H9 (cell line): Measurements from ENCODE around the gene KISS1. TPM values are rescaled to one million over a fixed set of nuclear protein-coding genes. Genes with fewer than 3 reads are reported as not detected.

Experiments used
- DNase-seq: peaks from one replicate; pipeline ENCODE4 v3.0.0-alpha.2; 2017
- H2AFZ ChIP-seq: one replicate; pipeline ENCODE4 v1.6.1; 2013; ENCODE audit warnings: mild to moderate bottlenecking, low read length, control low read depth, moderate library complexity
- H2AK5ac ChIP-seq: 2 replicates; pipeline ENCODE4 v1.6.1; 2013; ENCODE audit warnings: low read length, control low read depth, mixed read lengths; ENCODE audit not compliant: insufficient read length
- H2BK120ac ChIP-seq: one replicate; pipeline ENCODE4 v1.6.1; 2013; ENCODE audit warnings: low read depth, mild to moderate bottlenecking, low read length, control low read depth, inconsistent platforms; ENCODE audit not compliant: poor library complexity, severe bottlenecking
- H2BK12ac ChIP-seq: 2 replicates; pipeline ENCODE4 v1.6.1; 2013; ENCODE audit warnings: low read length, control low read depth, mixed read lengths, low read depth; ENCODE audit not compliant: insufficient read length
- H2BK15ac ChIP-seq: 2 replicates; pipeline ENCODE4 v1.6.1; 2013; ENCODE audit warnings: low read depth, low read length, control low read depth
- H2BK20ac ChIP-seq: one replicate; pipeline ENCODE4 v1.6.1; 2013; ENCODE audit warnings: low read depth, mild to moderate bottlenecking, low read length, control low read depth, inconsistent platforms; ENCODE audit not compliant: poor library complexity, severe bottlenecking
- H2BK5ac ChIP-seq: 2 replicates; pipeline ENCODE4 v1.6.1; 2013; ENCODE audit warnings: low read length, control low read depth, mixed read lengths; ENCODE audit not compliant: insufficient read length
- H3K14ac ChIP-seq: 2 replicates; pipeline ENCODE4 v1.6.1; 2013; ENCODE audit warnings: low read length, control low read depth; ENCODE audit not compliant: insufficient read depth
- H3K18ac ChIP-seq: 2 replicates; pipeline ENCODE4 v1.6.1; 2013; ENCODE audit warnings: low read depth, mild to moderate bottlenecking, mixed read lengths, low read length, control low read depth; ENCODE audit not compliant: insufficient read length
- H3K23ac ChIP-seq: 2 replicates; pipeline ENCODE4 v1.6.1; 2013; ENCODE audit warnings: low read length, control low read depth, mixed read lengths, low read depth; ENCODE audit not compliant: insufficient read length
- H3K23me2 ChIP-seq: 2 replicates; pipeline ENCODE4 v1.6.1; 2013; ENCODE audit warnings: low read depth, mild to moderate bottlenecking, mixed read lengths, low read length, control low read depth; ENCODE audit not compliant: insufficient read length, poor library complexity, severe bottlenecking
- H3K27ac ChIP-seq: 2 replicates; pipeline ENCODE4 v1.5.1; 2013; ENCODE audit warnings: low read length, control low read depth, mixed read lengths, low read depth; ENCODE audit not compliant: insufficient read length
- H3K27me3 ChIP-seq: 2 replicates; pipeline ENCODE4 v1.6.1; 2013; ENCODE audit warnings: low read length, control low read depth, inconsistent platforms; ENCODE audit not compliant: insufficient read depth
- H3K4ac ChIP-seq: 2 replicates; pipeline ENCODE4 v1.6.1; 2013; ENCODE audit warnings: low read depth, mild to moderate bottlenecking, control low read depth, inconsistent platforms, low read length, moderate library complexity
- H3K4me1 ChIP-seq: 2 replicates; pipeline ENCODE4 v1.6.1; 2013; ENCODE audit warnings: low read length, control low read depth, inconsistent platforms; ENCODE audit not compliant: insufficient read depth
- H3K4me2 ChIP-seq: 2 replicates; pipeline ENCODE4 v1.6.1; 2013; ENCODE audit warnings: low read length, control low read depth, mixed read lengths; ENCODE audit not compliant: insufficient read length, insufficient read depth
- H3K56ac ChIP-seq: 2 replicates; pipeline ENCODE4 v1.6.1; 2013; ENCODE audit warnings: low read depth, mild to moderate bottlenecking, mixed read lengths, low read length, control low read depth; ENCODE audit not compliant: insufficient read length
- H3K79me1 ChIP-seq: 2 replicates; pipeline ENCODE4 v1.6.1; 2013; ENCODE audit warnings: low read depth, mild to moderate bottlenecking, moderate library complexity, low read length, control low read depth, inconsistent platforms; ENCODE audit not compliant: insufficient read depth, poor library complexity, severe bottlenecking
- H3K79me2 ChIP-seq: 2 replicates; pipeline ENCODE4 v1.6.1; 2013; ENCODE audit warnings: low read length, control low read depth, inconsistent platforms; ENCODE audit not compliant: insufficient read depth
- H3K9ac ChIP-seq: 2 replicates; pipeline ENCODE4 v1.6.1; 2013; ENCODE audit warnings: low read length, control low read depth, mixed read lengths; ENCODE audit not compliant: insufficient read length; ENCODE audit errors: extremely low read depth
- H3K9me3 ChIP-seq: one replicate; pipeline ENCODE4 v1.6.1; 2013; ENCODE audit warnings: low read depth, low read length, inconsistent platforms; ENCODE audit not compliant: control insufficient read depth
- H3T11ph ChIP-seq: one replicate; pipeline ENCODE4 v1.6.1; 2013; ENCODE audit warnings: mild to moderate bottlenecking, low read length, control low read depth, inconsistent platforms
- H4K20me1 ChIP-seq: one replicate; pipeline ENCODE4 v1.6.1; 2013; ENCODE audit not compliant: control insufficient read depth, insufficient read length, insufficient read depth
- H4K5ac ChIP-seq: 2 replicates; pipeline ENCODE4 v1.6.1; 2013; ENCODE audit warnings: low read depth, mild to moderate bottlenecking, mixed read lengths, low read length, control low read depth; ENCODE audit not compliant: insufficient read length
- H4K8ac ChIP-seq: replicated peaks from 2 replicates; pipeline ENCODE4 v1.6.1; 2013; ENCODE audit warnings: low read length, control low read depth, mixed read lengths, low read depth; ENCODE audit not compliant: insufficient read length
- H4K91ac ChIP-seq: 2 replicates; pipeline ENCODE4 v1.6.1; 2013; ENCODE audit warnings: low read depth, mild to moderate bottlenecking, moderate library complexity, mixed read lengths, low read length, control low read depth; ENCODE audit not compliant: insufficient read length
- H3K27ac Mint-ChIP-seq, 3 experiments: 2 replicates in 2 of 3; 3 replicates in 1 of 3; pipeline ENCODE4 v1.8.0; 2020 to 2021; ENCODE audit warnings: mixed read lengths in 3 of 3, mild to moderate bottlenecking in 1 of 3, moderate library complexity in 1 of 3
- H3K27me3 Mint-ChIP-seq: 2 replicates; pipeline ENCODE4 v1.8.0; 2021; ENCODE audit warnings: low read depth, mild to moderate bottlenecking, moderate library complexity, mixed read lengths
- H3K36me3 Mint-ChIP-seq, 3 experiments: 2 replicates in 2 of 3; 3 replicates in 1 of 3; pipeline ENCODE4 v1.8.0; 2020 to 2021; ENCODE audit warnings: low read depth in 3 of 3, mixed read lengths in 3 of 3; ENCODE audit not compliant: insufficient read depth in 1 of 3
- H3K4me1 Mint-ChIP-seq, 2 experiments: 2 replicates each; pipeline ENCODE4 v1.8.0; 2020; ENCODE audit warnings: mixed read lengths in 2 of 2
- H3K4me3 Mint-ChIP-seq, 2 experiments: 2 replicates in 1 of 2; 3 replicates in 1 of 2; pipeline ENCODE4 v1.8.0; 2020 to 2021; ENCODE audit warnings: mild to moderate bottlenecking in 2 of 2, mixed read lengths in 2 of 2, moderate library complexity in 1 of 2
- H3K9me3 Mint-ChIP-seq, 2 experiments: 2 replicates in 1 of 2; 3 replicates in 1 of 2; pipeline ENCODE4 v1.8.0; 2020; ENCODE audit warnings: mild to moderate bottlenecking in 2 of 2, mixed read lengths in 2 of 2, moderate library complexity in 1 of 2
- WGBS: extraction: QIAGEN DNeasy Blood & Tissue Kit; methylation state at CpG from one replicate; pipeline ENCODE4 v1.1.7; 2013; ENCODE audit warnings: missing lambda C conversion rate, low lambda C conversion rate, mixed read lengths; ENCODE audit not compliant: insufficient read length; ENCODE audit errors: extremely low coverage; 5-methylcytosine and 5-hydroxymethylcytosine counted together
- total RNA-seq: library from RNA; stranded (reverse); gene quantifications from 2 replicates; pipeline ENCODE4 v1.2.1, GENCODE V29; 2021
- TF ChIP-seq, protein P1 (sequence below): fragments of 200-600 bp; sonication (generic); conservative IDR thresholded peaks from 3 replicates; pipeline ENCODE4 v1.8.0; 2021; ENCODE audit warnings: antibody characterized with exemption, mild to moderate bottlenecking

KISS1 gene
- total RNA-seq, 1 experiment from 2014 or later, result 0.68 TPM

- TF ChIP-seq, protein P1, sequence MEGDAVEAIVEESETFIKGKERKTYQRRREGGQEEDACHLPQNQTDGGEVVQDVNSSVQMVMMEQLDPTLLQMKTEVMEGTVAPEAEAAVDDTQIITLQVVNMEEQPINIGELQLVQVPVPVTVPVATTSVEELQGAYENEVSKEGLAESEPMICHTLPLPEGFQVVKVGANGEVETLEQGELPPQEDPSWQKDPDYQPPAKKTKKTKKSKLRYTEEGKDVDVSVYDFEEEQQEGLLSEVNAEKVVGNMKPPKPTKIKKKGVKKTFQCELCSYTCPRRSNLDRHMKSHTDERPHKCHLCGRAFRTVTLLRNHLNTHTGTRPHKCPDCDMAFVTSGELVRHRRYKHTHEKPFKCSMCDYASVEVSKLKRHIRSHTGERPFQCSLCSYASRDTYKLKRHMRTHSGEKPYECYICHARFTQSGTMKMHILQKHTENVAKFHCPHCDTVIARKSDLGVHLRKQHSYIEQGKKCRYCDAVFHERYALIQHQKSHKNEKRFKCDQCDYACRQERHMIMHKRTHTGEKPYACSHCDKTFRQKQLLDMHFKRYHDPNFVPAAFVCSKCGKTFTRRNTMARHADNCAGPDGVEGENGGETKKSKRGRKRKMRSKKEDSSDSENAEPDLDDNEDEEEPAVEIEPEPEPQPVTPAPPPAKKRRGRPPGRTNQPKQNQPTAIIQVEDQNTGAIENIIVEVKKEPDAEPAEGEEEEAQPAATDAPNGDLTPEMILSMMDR, result no peak
- Histone ChIP-seq H3K4me2 (no peak overlapping the region), H2BK120ac (no peak overlapping the region), H2BK20ac (no peak overlapping the region), H4K8ac (no peak overlapping the region), H3K79me2 (no peaks in the 10 kb centered on the region), H3K23ac (no peak overlapping the region), H3K9me3 (no peaks in the 10 kb centered on the region), H3K27me3 (no peaks in the 10 kb centered on the region; the same call in 1 of the 2 replicates), H3K9ac (no peak overlapping the region), H2BK12ac (no peak overlapping the region), H3K79me1 (no peaks in the 10 kb centered on the region), H3T11ph (no peak overlapping the region), H3K56ac (no peak overlapping the region), H4K91ac (no peak overlapping the region), H2AFZ (no peak overlapping the region), H2BK5ac (no peak overlapping the region), H4K20me1 (no peaks in the 10 kb centered on the region), H3K23me2 (peaks cover 6% of the 10 kb centered on the region), H2BK15ac (no peak overlapping the region), H3K4ac (no peak overlapping the region), H3K4me1 (peaks cover 4% of the 10 kb centered on the region; the same call in 1 of the 2 replicates), H4K5ac (no peak overlapping the region), H3K27ac (no peak overlapping the region), H3K18ac (no peak overlapping the region), H2AK5ac (no peak overlapping the region), H3K14ac (no peak overlapping the region)
- Mint-ChIP-seq H3K4me1 (peaks cover 46 to 52% of the 10 kb centered on the region in 2 experiments), H3K36me3 (peaks cover 0 to 5% (median 5%) of the 10 kb centered on the region in 3 experiments; a peak in 3 of 7 replicates), H3K4me3 (peak overlapping the region; percentile 62 to 74; a peak in 4 of 5 replicates), H3K27me3 (peaks cover 39% of the 10 kb centered on the region), H3K9me3 (no peaks in the 10 kb centered on the region; a peak in 1 of 5 replicates), H3K27ac (peak overlapping the region in 1 of 3 experiments; percentile 57; a peak in 2 of 7 replicates)
- no CpG with 5 or more reads among the region's 16 CpGs for WGBS
- DNase-seq, result no peak
Observed at GRCh38 chr1:204149635-204150565, 46.4 kb downstream of the KISS1 start.
